ENCODE data around the gene MAGI2.
"Not testable (repeated sequence)": the region's sequence is repeated elsewhere in the genome, so short reads cannot be mapped to it uniquely, and the experiment has no call there.

The MAGI2 gene

GRCh38 chr7:78299088-78299487 is 1154.4 kb downstream of the MAGI2 start:
- DNase-seq (ENCODE audit: low read depth, low spot score): no peak

DNA sequence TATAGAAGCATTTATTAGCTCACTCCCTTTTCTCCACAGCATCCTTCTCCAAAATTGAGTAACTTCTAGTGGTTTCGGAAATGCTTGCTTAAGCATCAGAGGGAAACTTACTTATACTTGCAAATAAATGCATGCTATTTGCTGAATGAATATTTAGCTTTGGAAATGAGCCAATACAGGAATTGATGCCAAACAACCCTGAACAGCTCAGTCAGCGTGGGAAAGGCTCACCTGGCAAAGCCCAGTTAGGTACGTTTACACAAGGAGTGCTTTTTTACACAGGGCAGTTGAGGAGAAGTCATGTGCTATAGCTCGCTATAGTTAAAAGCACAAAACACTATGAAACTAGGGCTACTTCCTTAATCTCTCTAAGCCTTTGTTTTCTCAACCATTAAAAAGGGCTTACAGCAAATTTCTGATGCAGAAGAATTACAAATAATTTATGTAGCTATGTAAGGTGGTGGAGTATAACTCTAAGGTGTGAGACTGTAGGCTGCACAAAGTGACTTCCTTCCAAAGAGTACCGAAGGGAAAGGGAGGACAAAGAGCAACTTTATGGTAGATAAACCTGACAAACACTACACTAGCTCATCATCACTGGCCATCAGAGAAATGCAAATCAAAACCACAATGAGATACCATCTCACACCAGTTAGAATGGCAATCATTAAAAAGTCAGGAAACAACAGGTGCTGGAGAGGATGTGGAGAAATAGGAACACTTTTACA is 1156.7 kb downstream of the MAGI2 start:
- no peak for DNase-seq (ENCODE audit: low read depth, low spot score)

DNA sequence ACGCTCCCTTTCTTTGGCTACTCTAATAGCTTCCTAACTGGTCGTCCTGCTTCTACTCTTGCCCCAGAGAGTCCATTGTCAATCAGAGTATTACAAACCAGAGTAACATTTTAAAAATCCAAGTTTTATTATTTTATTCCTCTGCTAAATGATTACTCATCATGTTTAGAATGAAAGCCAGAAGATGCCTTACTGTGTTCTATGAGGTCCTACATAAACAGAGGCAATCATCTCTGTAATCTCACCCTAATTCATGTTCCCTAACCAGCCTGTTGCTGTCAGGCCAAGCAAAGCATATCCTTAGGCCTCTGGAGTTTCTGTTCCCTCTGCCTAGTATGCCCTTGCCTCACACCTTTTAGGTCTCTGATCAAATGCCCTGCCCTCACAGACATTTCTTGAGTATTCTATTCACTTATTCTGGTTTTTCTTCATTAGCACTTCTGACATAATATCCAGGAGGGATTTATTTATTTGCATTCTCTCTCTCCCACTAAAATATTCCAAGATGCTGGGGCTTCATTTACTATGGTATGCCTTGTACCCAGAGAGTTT is 1157.3 kb downstream of the MAGI2 start:
- DNase-seq (ENCODE audit: low read depth, low spot score): no peak

GRCh38 chr7:78289471-78289870 is 1164.0 kb downstream of the MAGI2 start:
- DNase-seq (ENCODE audit: low read depth, low spot score): not testable (repeated sequence)

DNA sequence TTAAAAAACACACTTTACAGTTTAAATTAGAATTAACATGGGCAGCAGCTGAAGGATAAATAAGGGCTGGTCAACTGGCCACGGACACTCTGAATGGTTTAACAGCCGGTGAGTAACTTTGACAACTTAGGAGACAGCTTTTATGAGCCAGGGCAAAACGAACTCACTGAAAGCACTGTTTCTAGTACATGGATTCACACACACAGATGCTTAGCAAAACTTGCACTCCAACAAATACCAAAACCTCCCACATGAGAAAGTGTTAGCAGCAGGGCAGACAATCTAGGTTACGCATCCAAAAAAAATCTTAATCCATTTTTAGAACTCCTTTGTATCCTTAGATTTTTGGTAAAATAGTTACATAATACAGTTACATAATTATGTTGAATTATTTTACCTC is 1168.5 kb downstream of the MAGI2 start:
- no peak for DNase-seq (ENCODE audit: low read depth, low spot score)

DNA sequence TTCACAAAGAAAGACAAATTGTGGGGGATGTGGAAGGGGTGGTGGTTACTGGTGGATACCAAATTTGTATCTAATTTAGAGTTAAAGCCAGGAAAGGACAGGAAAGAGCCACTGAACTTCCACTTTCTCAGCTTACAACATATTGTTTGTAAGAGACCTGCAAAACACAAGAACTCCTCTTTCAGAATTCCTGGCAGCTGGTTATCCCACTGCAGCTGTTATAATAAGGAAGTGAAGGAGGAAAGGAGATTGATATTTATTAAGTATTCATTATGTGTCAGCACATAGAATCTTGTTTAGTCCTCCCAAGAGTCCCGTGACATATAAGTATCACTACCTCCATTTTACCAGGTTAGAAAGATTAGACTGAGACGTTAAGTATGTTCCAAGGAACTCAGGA is 1173.2 kb downstream of the MAGI2 start:
- no peak for DNase-seq (ENCODE audit: low read depth, low spot score)

- DNase-seq (ENCODE audit: low read depth, low spot score): peak; percentile 3
Observed at GRCh38 chr7:78279457-78279856, 1174.0 kb downstream of the MAGI2 start.

DNA sequence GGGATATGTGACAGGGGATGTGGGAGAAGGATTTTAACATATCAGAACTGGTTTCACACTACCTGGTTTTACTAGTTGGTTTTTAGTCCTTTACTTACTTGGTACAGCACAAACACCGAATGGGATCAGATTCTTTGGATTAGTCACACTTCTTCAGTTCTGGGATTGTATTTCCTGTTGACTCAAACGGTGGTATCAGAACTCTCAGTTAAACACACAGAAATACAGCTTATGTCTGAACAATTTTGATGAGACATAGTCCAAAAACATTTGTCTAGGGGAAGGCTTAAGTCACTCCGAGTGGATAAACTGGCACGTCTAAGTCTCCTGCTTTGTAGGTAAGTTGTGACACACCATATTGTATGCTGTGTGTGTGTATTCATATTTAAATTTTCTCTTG is 1174.4 kb downstream of the MAGI2 start:
- no peak for DNase-seq (ENCODE audit: low read depth, low spot score)

GRCh38 chr7:78267141-78267540 is 1186.3 kb downstream of the MAGI2 start:
- DNase-seq (ENCODE audit: low read depth, low spot score): no peak

GRCh38 chr7:78265486-78265885 is 1188.0 kb downstream of the MAGI2 start:
- no peak for DNase-seq (ENCODE audit: low read depth, low spot score)

DNA sequence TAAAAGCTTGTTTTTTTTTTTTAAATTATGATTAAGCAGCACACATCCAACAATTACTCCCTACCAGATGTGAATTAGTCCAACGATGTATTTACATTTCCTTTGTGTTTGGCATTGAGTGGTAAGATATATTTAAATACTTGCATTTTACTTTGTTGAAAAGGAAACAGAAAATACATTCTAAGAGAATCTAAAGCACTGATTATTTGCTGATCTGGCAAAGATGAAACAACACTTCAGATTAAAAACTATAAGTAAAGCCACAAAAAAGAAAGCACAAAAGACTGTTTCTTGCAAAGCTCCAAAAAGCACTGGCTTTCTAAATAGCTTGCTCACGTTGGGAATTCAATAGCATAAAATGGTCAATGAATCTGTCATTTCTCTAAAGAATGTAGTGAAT is 1188.4 kb downstream of the MAGI2 start:
- no peak for DNase-seq (ENCODE audit: low read depth, low spot score)

GRCh38 chr7:78264105-78264504 is 1189.4 kb downstream of the MAGI2 start:
- no peak for DNase-seq (ENCODE audit: low read depth, low spot score)

- no peak for DNase-seq (ENCODE audit: low read depth, low spot score)
Observed at GRCh38 chr7:78261739-78262138, 1191.7 kb downstream of the MAGI2 start.

- DNase-seq (ENCODE audit: low read depth, low spot score): no peak
Observed at GRCh38 chr7:78261302-78261701, 1192.2 kb downstream of the MAGI2 start.

DNA sequence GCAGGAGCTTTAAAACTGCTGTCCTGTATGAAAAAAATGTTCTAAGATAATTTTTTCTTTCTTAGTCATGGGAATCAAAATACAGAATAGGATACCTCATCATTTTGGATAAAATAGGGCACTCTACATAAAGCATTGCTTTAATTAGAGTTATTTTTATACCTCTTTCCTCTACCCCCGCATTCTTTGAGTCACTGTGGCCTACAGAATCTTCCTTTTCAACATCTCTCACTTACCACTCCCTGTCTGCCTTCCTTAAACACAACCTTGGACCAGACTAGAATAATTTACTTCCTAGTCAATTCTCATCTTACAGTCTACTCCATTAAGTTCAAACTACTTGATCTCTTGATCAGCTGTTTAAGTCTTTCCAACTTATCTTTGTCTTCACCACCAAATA is 1192.6 kb downstream of the MAGI2 start:
- no peak for DNase-seq (ENCODE audit: low read depth, low spot score)

GRCh38 chr7:78254726-78255055 is 1198.8 kb downstream of the MAGI2 start:
- no peak for DNase-seq (ENCODE audit: low read depth, low spot score)

- no peak for DNase-seq (ENCODE audit: low read depth, low spot score)
Observed at GRCh38 chr7:78253850-78254725, 1199.4 kb downstream of the MAGI2 start.

- no peak for DNase-seq (ENCODE audit: low read depth, low spot score)
Observed at GRCh38 chr7:78248867-78249266, 1204.6 kb downstream of the MAGI2 start.

DNA sequence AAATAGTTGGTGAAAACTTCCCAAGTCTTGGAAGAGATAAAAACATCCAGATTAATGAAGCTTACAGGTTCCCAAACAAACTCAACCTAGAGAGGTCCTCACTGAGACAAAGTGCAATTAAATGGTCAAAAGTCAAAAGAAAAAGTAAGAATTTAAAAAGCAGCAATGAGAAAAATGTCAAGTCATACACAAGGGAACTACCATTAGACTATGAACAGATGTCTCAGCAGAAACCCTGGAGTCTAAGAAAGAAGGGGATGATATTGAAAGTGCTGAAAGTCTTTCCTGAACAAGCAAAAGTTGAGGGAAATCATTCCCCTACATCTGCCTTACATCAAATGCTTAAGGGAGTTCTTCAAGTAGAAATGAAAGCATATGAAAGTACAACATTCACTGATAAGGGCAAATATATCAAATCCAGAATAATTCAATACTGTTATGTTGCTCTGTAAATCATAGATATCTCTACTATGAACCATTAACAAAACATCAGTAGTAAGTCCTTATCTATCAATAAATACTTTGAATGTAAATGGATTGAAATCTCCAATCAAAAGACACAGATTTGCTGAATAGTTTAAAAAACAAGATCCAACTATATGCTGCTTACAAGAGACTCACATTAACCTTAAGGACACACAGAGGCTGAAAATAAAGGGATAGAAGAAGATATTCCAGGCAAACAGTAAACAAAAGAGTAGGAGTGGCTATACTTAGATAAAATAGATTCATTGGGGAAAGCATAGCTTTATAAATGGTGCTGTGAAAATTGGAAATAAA is 1205.4 kb downstream of the MAGI2 start:
- no peak for DNase-seq (ENCODE audit: low read depth, low spot score)

GRCh38 chr7:78240179-78240578 is 1213.3 kb downstream of the MAGI2 start:
- not testable (repeated sequence) for DNase-seq (ENCODE audit: low read depth, low spot score)

DNA sequence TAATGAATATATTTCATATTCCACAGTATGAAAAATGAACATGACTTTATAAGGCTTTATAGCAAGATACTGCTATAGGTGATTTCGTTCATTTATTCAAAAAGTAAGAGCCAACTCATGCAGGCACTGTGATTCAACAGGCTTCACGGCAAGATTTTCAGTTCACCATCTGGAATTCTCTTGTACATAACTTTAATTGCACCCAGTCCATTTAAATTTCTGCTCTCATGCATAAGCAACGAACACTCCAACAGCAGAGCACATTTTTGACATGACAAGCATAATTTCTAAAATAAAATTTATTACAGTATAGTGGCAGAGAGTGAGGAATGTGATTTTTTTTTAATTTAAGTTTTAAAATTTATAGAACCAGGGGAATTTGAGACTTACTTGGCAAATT is 1218.8 kb downstream of the MAGI2 start:
- DNase-seq (ENCODE audit: low read depth, low spot score): no peak

- DNase-seq (ENCODE audit: low read depth, low spot score): no peak
Observed at GRCh38 chr7:78232806-78233205, 1220.7 kb downstream of the MAGI2 start.
